ENCODE data around the gene GLB1L3. TPM values are rescaled to one million over a fixed set of nuclear protein-coding genes. Genes with fewer than 3 reads are reported as not detected.
"Not testable (repeated sequence)": the region's sequence is repeated elsewhere in the genome, so short reads cannot be mapped to it uniquely, and the experiment has no call there.

GLB1L3 gene
- total and polyA plus RNA-seq, 2 donors from 2014 or later: 0.06 to 0.17 TPM

GRCh38 chr11:134282121-134283045, 6.2 kb downstream of the GLB1L3 start:
- no peak for TF ChIP-seq CTCF (IDR thresholded peaks at IDR 0.05; ENCODE audit: borderline replicate concordance, extremely low read depth, insufficient read depth)
- intact Hi-C loops (cut with DNase I): no loop called here
- Histone ChIP-seq H3K9me3 (ENCODE audit: control insufficient read depth in 2 of 3, insufficient read depth in 1 of 3, low read length in 3 of 3) (no peaks in the 10 kb centered on the region), H3K4me1 (ENCODE audit: control insufficient read depth in 2 of 3, insufficient read depth in 2 of 3, low read depth in 1 of 3, low read length in 3 of 3) (no peaks in the 10 kb centered on the region), H3K9ac (ENCODE audit: low read length in 3 of 3) (no peak overlapping the region), H3K27ac (ENCODE audit: low read depth in 2 of 2, low read length in 2 of 2) (no peak overlapping the region), H3K4me3 (ENCODE audit: low read length in 3 of 3) (no peak overlapping the region), H3K36me3 (ENCODE audit: control insufficient read depth in 2 of 3, insufficient read depth in 3 of 3, low read length in 3 of 3) (no peaks in the 10 kb centered on the region), H3K27me3 (ENCODE audit: control insufficient read depth, insufficient read depth, low read length) (peaks cover 6% of the 10 kb centered on the region)
- FAIRE-seq (no peak), DNase-seq (no peak)

GRCh38 chr11:134283461-134284230, 7.5 kb downstream of the GLB1L3 start:
- DNase-seq (no peak), FAIRE-seq (no peak)
- H3K9me3 ChIP-seq (ENCODE audit: control insufficient read depth in 2 of 3, insufficient read depth in 1 of 3, low read length in 3 of 3): no peaks in the 10 kb centered on the region
- H3K9ac ChIP-seq (ENCODE audit: low read length in 3 of 3): no peak overlapping the region
- H3K4me1 ChIP-seq (ENCODE audit: control insufficient read depth in 2 of 3, insufficient read depth in 2 of 3, low read depth in 1 of 3, low read length in 3 of 3): no peaks in the 10 kb centered on the region
- no peak overlapping the region for H3K27ac ChIP-seq (ENCODE audit: low read depth in 2 of 2, low read length in 2 of 2)
- H3K27me3 ChIP-seq (ENCODE audit: control insufficient read depth, insufficient read depth, low read length): no peaks in the 10 kb centered on the region
- H3K36me3 ChIP-seq (ENCODE audit: control insufficient read depth in 2 of 3, insufficient read depth in 3 of 3, low read length in 3 of 3): no peaks in the 10 kb centered on the region
- intact Hi-C loops (cut with DNase I): no loop called here
- TF ChIP-seq CTCF (IDR thresholded peaks at IDR 0.05; ENCODE audit: borderline replicate concordance, extremely low read depth, insufficient read depth): no peak
- H3K4me3 ChIP-seq (ENCODE audit: low read length in 3 of 3): no peak overlapping the region

- intact Hi-C loops (cut with DNase I); DNase-seq; FAIRE-seq: not testable (repeated sequence)
Observed at GRCh38 chr11:134284349-134284748, 8.2 kb downstream of the GLB1L3 start.

GRCh38 chr11:134287561-134287960, 11.4 kb downstream of the GLB1L3 start:
- no peaks in the 10 kb centered on the region for H3K36me3 ChIP-seq (ENCODE audit: control insufficient read depth in 2 of 3, insufficient read depth in 3 of 3, low read length in 3 of 3)
- H3K9me3 ChIP-seq (ENCODE audit: control insufficient read depth in 2 of 3, insufficient read depth in 1 of 3, low read length in 3 of 3): no peaks in the 10 kb centered on the region
- no peak overlapping the region for H3K4me3 ChIP-seq (ENCODE audit: low read length in 3 of 3)
- no peak overlapping the region for H3K9ac ChIP-seq (ENCODE audit: low read length in 3 of 3)
- no peaks in the 10 kb centered on the region for H3K27me3 ChIP-seq (ENCODE audit: control insufficient read depth, insufficient read depth, low read length)
- no peak for TF ChIP-seq CTCF (IDR thresholded peaks at IDR 0.05; ENCODE audit: borderline replicate concordance, extremely low read depth, insufficient read depth)
- H3K4me1 ChIP-seq (ENCODE audit: control insufficient read depth in 2 of 3, insufficient read depth in 2 of 3, low read depth in 1 of 3, low read length in 3 of 3): no peaks in the 10 kb centered on the region
- H3K27ac ChIP-seq (ENCODE audit: low read depth in 2 of 2, low read length in 2 of 2): no peak overlapping the region
- FAIRE-seq (no peak), DNase-seq (no peak)
- intact Hi-C loops (cut with DNase I): no loop called here

More at GRCh38 chr11:134284349-134284748, 8.2 kb downstream of the GLB1L3 start:
- H3K27ac ChIP-seq (ENCODE audit: low read depth in 2 of 2, low read length in 2 of 2); H3K9ac ChIP-seq (ENCODE audit: low read length in 3 of 3); H3K9me3 ChIP-seq (ENCODE audit: control insufficient read depth in 2 of 3, insufficient read depth in 1 of 3, low read length in 3 of 3); H3K4me1 ChIP-seq (ENCODE audit: control insufficient read depth in 2 of 3, insufficient read depth in 2 of 3, low read depth in 1 of 3, low read length in 3 of 3); H3K4me3 ChIP-seq (ENCODE audit: low read length in 3 of 3); H3K36me3 ChIP-seq (ENCODE audit: control insufficient read depth in 2 of 3, insufficient read depth in 3 of 3, low read length in 3 of 3); H3K27me3 ChIP-seq (ENCODE audit: control insufficient read depth, insufficient read depth, low read length): not testable (repeated sequence)

Measured in kidney (tissue), 14 donors.